Pulmonary artery endothelial cell (primary cell): ENCODE results near the gene MAPKAPK3. TPM values are rescaled to one million over a fixed set of nuclear protein-coding genes. Genes with fewer than 3 reads are reported as not detected.

Source experiments
- DNase-seq: peaks from one replicate; pipeline ENCODE4 v3.0.0-alpha.2; 2011; ENCODE audit warnings: low read depth, low spot score
- total RNA-seq: library from RNA; depleted of rRNA; stranded (reverse); fragments of >200 nt; gene quantifications from 2 replicates; pipeline ENCODE4 v1.2.3, GENCODE V29; 2014

MAPKAPK3 gene
- total RNA-seq, 1 donor from 2014 or later: 32.4 TPM

DNA sequence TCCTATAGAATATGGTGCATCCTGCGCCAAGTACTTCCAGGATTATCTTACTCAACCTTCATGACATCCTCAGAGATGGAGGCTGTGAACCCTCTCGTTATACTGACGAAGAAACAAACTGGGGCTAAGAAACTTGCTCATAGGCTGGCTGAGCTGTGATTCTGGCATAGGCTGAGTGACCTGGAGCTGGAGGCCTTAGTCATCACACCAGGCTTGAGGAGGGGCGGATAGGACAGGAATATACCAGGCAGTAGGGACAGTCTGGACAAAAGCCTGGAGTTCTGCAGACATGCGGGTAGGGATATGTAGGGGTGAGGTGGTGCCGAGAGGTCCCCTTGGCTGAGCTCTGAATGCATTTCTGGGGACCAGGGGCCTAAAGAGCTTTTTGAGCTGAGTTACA, 29.6 kb upstream of the MAPKAPK3 start:
- no peak for DNase-seq

DNA sequence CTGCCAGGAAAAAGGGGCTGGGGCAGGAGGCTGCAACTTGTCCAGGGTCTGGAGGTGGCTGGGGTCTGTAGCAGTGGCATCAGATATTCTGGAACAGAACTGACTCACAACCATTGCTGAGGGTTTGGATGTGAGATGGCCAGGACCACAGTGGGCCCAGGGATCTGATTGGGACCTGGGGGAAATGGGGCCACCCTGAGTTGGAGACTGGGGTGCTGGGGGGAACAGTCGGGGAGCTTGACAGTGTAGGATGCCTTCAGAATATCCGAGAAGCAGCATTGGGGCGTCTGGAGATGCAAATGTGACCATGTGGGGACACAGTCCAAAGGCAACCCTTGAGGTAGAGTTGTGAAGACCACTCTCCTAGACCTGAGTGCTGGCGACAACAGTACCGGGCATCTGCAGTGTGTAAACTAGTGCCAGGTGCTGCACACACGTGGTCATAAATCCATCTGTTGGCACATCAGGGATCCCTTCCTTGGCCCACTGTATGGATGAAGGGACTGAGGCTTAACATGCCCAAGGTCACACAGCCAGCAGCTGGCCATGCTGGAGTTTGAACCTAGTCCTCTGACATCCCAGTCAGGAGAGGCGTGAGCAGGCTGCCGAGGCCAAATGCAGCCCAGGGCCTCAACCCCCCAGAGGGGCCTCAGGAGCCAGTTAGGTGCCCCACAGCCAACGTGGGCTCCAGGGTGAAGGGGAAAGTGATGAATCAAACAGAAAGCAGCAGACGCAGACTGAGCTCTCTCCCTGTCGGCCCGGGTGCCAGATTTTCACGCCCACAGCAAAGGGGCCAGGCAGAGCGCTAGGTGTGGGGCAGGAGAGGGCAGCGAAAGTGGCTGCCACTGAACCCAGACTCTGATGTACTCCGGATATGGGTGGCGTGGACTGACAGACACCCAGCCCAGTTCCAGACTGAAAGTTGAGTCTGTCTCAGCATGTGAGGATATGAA, 28.9 kb upstream of the MAPKAPK3 start:
- DNase-seq: no peak

DNA sequence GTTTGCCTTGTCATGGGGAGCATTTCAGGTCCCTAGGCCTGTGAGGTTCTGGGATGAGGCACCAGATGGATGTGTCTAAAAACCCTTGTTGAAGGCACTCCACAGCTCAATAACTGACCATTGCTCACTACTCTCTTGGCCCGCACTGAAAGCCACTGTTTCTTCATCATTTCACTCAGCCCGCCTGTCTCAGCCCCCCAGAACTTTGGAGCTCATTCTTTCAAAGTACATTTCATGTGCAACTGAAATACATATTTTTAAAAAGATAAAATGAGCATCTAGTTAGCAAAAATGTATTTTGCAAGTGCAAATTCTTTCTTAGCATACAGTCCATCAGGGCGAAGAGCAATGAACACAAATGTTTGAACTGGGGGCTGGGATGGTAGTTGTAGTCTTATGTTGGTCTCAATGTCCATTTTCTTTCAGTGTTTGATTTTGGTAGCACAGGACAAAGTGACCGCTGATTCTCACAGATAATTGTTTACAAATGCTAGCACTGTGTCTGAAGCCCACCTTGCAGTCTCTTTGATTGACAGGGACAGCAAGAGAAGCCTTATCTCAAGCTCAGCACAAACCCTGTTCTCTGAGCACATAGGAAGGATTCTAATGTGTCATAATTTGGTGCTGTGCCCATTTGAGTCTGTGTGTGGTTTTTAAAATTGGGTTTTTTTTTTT, 28.1 kb upstream of the MAPKAPK3 start:
- DNase-seq: no peak

DNA sequence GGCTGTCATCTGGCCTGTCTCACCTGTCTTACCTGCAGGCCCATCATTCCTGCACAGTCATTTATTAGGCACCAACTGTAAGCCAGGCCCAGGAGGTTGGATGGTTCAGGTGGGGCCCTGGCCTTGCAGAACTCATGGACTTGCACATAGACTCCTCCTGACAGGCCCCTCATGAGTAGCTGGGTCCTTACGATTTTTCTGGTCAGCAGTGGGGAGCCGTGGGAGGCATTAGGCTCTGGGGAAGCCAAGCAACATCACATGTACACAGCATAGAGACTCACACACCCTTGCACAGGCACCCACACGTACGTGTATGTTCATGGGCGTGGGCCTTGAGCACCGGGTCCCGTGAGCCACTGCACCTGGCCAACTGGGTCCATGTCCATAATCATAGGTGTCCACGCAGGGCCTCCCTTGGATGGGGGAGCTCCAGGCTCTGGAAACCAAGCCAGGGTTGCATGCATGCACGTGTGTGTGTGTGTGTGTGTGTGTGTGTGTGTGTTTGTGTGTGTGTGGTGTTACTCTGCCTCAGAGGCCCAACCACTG, 25.7 kb upstream of the MAPKAPK3 start:
- DNase-seq: no peak

DNA sequence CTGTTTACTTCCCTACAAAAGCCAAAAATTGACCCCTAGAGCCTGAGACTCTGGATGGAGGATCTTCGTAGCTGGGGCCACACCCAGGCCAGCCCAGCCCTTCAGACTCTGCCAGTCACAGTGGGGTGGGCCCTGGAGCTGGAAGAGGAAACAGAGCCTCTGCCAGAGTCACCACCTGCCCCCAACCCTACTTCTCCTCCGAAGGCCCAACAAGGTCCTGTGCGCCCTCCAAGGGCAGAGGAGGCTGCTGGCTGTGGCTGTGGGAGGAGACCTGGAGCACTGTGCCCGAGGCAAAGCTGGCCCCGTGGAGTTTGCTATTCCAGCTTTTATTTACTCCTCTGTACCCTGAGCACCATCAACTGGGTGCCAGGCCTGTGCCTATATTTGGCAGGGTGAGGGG, 24.4 kb upstream of the MAPKAPK3 start:
- no peak for DNase-seq

DNA sequence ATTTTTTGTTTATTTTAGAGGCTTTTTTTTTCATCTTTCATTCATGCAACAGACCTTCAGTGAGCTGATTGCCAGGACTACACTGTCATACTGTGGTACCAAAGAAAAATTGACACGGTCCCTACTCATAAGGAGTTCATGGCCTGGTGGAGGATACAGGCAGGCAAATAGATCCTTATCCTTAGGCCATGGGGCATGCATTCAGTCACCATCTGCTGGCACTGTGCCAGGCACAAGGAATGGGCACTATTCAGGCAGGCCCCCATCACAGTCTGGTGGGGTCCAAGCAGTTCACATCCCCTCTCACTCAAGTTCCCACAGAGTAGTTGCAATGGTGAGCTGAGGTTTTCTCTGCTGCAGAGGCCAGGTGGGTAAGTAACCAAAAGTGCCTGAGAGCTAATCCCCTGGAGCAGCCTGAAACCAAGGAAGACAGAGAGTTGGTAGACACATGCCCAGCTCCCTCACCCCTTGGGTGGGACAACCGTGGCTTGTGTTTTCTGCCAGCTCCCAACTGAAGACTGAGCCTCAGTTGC, 22.6 kb upstream of the MAPKAPK3 start:
- DNase-seq: no peak

DNA sequence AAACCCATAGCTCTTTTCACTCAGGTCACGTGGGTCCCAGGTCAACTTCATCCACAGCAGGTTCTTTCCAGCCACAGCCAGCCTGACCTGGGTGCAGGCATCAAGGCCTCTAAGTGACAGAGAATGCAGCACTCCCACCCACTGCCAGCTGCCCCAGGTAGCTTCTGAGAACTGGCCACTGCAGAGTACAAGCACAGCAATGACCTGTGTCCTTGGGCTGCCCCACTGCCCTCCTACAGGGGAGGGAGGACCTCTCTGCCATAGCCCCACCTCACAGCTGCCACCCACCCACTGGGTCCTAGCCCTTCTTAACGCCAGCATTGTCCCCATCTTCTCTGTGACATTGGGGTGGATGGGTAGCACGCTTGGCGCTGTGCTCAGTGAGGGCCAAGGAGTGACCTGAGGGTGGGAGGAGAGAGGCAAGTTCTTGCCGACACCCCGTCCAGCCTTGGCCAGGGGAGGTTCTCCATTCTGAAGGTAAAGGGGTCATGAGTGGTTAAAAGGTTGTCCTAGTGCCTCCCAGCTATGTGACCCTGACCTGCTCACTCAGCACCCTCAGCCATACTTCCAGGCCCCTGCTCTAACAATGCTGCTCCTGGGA, 17.7 kb upstream of the MAPKAPK3 start:
- no peak for DNase-seq

DNA sequence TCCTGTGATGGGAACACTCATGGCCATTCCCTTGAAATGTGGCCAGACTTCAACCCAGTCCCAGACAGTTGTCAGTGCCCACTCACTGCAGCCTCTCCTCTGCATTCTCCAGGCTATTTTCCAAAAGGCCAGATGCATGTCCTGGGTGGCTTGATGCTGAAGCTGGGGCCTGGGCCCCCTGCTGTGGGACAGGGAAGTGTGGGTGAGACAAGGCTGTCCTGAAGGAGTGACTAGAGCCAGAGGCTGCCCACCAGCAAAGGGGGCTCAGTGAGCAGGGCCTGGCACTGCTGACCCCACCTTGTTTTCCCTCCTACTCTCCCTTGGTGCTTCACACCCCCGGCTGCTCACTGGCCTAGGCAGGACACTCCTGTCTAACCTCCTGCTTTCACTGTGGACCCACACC, 17.2 kb upstream of the MAPKAPK3 start:
- DNase-seq: no peak

DNA sequence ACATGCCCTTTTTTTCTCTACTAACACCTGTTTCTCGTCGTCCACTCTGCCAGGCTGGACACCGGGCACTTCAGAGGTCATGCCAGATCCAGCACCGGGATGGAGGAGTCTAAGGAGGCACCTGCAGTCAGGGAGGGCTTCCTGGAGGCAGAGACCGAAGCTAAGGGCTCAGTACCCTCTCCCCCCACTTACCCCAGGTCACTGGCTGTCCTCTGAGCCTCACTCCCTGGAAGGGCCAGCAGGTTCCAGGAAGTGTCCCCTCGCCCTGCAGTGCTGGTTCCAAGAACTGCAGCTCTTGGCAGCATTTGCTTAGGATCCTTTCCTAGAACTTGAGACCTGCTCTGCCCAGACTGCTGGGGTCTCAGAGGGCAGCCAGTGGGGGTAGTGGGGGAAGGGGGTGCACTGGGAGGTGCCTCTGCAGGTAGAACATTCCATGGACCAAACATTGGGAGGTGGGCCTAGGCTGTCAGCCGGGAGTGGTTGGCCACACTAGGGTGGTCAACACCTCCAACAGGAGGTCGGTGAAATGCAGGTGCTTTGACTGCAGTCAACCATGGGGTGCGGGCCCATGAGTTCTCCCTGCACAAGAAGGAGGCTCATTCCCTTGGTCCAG, 16.7 kb upstream of the MAPKAPK3 start:
- DNase-seq: no peak

DNA sequence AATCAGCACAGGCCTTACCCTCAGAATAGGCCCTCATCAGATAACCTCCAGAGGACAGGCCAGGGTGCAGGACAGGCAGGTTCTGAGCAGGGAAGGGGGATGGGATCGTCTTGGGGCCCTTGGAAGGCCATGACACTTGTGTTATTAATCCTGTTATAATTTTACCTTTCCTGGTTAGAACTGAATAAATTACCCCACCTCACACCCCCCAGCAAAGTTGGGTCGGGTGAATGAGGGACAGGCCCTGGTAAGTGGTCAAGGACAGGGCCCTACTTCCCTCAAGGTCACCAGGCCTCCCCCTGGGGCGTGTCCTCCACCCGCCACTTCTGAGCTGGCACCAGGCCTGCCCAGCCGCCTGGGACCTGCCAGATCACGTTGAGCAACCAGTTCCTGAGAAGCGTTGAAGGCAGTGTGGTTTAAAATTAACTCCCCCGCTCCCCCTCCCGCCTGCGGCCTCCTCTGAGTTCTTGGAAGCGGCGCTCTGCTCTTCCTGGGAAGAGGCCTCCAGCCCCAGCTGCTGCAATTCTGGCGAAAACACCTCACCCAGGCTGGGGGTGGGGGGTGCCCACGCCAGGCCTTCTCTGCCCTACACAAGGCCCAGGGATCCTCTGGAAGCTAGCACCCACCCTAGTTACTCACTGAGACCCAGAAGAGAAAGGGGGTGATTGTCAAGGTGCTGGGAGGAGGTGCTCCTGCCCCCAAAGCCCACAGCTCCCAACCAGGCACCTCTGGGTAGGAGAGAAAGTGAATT, 15.9 kb upstream of the MAPKAPK3 start:
- DNase-seq: peak; percentile 43

DNA sequence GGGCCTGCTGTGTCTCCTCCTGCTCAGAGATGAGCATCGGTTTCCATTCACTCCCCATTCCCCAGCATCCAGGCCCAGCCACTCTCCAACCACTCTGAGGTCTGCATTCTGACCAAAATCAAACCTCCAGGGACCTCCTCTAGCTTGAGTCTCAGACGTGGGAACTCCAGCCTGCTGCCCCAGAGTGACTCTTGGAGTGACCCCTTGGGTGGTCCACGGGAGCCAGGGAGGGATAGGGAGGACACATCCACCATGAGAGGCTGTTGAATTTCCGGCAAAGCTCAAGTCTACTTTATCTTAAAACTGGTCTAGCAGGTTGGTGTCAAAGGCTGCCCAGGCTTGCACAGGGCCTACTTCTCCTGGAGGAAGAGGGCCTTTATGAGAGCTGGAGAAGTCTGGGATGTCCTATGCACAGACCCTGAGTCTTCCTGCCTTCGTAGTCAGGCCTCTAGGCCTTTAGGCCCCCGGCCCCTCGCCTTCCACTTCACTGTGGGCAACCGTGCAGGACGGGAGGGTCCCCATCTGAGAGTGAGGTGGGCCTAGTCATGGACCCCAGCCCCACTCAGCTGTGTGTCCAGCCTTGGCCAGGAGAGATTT, 14.3 kb upstream of the MAPKAPK3 start:
- DNase-seq: no peak

DNA sequence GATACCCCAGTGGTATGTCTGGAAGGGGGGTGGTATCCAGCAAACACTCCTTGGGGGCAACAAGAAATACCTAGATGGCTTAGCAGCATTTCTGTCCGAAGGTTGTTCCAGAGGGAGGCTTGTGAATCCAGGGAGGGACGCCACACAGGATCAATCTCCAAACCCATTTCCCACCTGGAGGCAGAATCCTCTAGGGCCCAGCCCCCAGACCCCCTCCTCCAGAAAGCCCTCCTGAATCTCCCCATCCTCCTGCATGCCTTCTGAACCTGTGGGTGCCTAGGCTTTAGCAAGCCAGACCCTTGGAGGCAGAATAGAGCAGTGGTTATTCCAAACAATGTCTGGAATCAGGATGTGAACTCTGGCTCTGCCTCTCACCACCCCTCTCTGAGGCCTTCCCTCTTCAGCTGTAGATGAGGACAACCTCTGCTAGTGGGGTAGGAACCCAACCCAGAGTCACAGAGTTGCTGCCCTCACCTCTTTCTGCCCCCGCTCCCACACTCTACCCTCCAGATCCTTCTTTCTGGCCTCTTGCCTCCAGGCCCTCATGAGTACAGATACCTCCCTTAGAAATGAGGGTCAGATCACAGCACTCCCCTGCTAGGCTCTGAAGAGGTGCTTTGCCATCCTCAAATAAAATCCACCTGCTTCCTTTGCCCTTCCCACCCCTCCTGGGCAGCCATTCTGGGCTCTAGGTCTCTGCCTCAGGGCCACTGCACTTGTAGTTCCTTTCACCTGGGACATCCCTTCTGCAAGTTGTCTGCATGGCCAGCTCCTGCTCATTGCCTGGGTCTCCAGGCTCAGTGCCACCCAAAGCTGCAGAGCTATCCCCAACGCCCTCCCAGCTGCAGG, 13.5 kb upstream of the MAPKAPK3 start:
- DNase-seq: no peak

DNA sequence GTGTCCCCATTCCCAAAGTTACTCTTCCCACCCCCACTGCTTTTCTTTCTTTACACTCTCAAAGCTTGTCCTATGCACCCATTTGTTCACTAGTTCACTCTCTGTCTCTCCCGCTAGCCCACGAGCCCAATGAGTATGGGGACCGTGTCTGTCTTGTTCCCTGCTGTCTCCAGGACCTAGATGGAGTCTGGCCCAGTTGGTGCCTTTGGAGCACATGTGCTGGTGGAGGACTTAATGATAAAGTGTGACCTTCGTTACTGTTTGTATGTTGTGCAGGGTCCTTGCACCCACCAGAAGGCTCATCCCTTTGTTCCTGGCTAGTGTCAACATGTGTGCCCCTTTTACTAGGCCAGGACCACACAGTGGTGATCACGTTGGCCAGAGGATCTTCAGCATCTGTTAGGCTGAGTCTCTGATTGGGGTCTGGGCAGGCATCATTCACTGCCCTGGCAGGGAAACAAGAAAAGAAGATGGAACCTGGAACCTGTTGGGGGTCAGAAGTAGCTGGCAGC, 12.8 kb upstream of the MAPKAPK3 start:
- DNase-seq: no peak

DNA sequence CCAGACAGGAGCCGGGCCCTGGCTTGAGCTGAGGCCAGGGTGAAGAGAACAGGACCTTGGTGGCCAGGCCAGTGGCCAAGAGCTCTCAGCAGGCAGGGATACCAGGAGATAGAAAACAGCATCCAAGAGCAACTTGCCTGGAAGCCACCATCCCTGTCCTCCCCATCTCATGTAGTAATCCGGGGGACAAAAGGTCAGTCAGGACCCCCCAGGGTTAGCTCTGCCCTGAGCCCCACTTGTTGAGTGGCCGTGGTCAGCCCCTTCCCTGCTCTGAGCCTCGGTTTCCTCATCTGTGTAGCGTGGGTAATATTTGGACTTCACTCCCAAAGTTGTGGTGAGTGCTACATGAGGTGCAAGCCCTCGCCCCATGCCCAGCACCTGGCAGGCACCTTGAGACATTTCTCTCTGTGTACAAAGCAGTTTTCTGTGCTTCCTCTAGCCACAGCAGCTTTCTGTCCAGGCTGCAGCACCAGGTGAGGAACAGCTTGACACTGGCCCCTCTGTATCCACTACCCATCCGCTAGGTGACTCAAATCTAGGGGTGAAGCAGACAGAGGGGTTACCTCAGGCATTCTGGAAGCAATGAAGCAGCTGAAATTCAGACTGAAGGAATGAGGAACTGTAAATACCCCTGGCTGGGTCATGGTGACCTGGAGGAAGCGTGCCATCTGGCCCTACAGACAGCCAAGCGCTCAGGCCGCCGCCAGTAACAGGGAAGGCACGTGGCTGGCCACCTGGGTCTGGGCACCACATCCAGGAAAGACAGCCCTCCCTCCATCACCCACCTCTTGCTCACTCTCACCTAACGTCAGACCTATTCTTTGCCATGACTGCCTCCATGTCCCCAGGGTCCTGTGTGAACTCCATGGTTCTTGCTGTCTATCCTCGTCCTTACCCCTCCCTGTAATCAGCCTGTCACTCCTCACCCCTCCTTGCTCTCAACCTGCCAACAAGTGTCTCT, 12.0 kb upstream of the MAPKAPK3 start:
- DNase-seq: no peak

DNA sequence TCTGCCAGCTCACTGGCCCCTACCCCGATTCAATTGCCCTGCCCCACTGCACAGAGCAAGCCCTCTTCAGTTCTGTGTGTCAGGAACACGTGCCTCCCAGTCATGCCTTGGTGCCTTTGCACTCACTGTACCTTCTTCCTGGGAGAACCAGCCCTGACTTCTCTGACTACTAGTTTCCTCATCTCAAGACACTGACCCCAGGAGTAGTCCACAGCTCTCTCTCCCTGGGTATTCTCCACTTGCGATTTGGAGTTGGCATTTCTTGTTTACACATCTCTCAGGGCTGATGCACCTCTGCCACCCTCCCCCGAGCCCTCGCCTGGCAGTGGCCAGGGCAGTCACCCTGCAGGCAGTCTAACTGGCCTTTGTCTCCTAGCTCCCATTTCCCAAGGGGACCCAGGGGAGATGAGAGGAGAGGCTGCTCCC, 11.0 kb upstream of the MAPKAPK3 start:
- no peak for DNase-seq

DNA sequence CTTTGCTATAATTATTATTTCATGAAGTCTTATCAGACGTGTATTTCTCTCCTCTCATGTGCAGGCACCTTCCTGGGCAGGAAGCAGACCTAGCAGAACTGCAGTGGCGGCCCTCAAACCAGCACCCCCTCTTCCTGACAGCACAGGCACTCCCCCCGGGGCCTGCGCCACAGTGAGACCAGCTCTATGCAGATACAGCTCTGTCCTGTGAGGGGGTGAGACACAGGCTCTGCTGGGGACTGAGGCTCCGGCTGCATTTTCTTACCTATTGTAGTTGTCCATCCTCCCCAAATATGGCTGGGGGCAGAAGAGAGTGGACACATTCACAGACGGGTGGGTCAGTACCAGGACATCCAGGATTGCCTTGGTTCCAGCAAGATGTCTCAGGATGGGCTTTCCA, 10.4 kb upstream of the MAPKAPK3 start:
- no peak for DNase-seq

DNA sequence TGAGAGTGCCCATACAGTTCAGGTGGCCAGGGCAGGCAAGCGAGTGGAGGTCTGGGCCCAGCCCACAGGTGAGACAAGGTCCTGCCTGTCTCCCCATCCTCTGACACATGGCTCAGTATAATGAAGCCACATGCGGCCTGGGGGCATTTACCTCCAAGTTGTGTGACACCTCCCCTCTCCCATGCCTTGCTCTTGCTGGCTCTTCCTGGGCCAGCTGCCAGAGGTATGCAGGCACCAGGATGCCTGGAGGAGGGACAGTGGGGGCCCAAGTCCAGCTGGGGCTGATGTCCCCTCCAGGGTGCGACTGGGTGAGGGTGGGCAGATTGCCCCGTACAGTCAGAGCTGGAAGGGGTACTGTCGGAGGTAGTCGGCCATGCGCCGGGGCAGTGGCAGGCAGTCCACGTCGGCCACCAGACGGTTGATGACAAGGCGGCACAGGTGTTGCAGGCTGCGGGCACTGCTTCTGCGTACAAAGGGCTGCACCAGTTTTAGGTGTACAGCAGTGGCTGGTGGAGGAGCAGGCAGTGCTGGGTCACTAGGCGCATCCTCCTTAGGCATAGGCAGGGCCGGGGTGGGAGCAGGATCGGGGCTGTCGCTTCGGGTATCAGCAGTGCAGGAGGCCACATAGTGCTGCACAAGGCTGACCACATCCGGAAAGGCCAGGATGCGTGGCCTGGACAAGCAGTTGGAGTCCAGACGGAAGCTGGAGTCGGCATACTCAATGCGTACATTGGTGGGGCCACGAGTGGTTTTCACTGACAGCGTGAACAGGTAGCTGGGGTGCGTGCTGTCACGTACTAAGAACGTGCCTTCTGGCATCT, 9.5 kb upstream of the MAPKAPK3 start:
- no peak for DNase-seq
